ENCODE measurements around the gene CELA2B.
A peak's percentile ranks its signal among the peaks of the same experiment; 100 is the strongest.
"Not testable (repeated sequence)": the region's sequence is repeated elsewhere in the genome, so short reads cannot be mapped to it uniquely, and the experiment has no call there.

CELA2B gene

DNA sequence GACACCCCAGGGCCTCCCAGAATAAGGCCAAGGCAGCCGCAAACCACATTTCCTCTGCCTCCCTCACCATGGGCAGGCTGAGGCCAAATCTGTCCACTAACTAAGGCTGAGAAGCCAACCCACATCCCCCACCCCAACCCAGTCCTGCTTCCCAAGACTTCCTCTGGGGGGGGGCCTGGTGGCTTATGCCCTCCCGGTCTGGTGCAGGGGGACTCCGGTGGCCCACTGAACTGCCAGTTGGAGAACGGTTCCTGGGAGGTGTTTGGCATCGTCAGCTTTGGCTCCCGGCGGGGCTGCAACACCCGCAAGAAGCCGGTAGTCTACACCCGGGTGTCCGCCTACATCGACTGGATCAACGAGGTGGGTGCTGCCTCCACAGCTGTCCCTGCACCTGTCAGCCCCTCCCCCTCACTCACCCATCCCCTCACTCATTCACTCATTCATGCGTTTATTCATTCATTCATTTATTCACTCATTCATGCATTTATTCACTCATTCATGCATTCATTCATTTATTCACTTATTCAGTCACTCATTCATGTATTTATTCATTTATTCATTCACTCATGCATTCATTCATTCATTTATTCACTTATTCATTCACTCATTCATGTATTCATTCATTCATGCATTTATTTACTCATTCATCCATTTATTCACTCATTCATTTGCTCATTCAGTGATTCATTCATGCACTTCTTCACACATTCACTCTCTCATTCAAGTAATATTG, 30.3 kb upstream of the CELA2B start:
- DNase-seq = peak; percentile 48

DNA sequence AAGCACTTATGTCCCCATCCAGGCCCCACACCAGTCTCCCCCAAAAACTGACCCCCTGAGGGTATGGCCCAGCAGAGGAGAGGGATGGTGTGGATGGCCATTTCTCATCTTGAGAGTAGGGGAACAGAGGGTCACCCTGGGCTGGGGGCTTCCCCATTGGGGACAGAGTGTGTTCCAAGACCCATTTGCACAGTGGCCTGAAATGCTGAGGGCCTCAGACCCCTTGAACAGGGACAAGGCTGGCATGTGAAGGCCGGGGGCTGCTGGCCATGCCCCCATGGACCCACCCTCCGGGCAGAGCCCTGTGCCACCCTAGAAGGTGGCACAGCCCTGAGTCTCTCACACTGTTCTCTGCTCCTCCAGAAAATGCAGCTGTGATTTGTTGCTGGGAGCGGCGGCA, 29.7 kb upstream of the CELA2B start:
- DNase-seq = no peak

DNA sequence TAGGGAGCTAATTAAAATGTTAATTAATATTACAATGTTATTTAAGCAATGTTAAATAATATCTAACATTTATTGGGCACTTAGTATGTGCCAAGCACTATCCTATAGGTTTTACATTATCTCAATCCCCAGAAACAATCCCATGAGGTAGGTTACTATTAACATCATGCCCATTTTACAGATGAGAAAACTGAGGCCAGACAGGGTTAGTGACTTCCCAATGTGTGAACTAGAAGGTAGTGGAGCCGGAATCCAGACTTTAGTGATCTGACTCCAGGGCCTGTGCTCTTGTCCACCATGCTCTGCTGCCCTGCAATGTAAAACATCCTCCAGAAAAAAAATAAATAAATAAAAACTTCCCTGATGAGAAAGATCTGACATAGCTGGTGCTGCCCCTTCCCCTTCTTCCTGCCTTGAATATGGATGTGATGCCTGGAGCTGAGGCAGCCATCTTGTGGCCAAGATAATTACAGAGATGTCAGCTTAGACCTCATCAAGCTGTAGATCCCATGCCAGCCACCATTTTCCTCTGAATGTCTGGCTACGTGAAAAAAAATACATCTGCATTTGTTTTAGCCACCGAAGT, 26.9 kb upstream of the CELA2B start:
- no peak for DNase-seq

DNA sequence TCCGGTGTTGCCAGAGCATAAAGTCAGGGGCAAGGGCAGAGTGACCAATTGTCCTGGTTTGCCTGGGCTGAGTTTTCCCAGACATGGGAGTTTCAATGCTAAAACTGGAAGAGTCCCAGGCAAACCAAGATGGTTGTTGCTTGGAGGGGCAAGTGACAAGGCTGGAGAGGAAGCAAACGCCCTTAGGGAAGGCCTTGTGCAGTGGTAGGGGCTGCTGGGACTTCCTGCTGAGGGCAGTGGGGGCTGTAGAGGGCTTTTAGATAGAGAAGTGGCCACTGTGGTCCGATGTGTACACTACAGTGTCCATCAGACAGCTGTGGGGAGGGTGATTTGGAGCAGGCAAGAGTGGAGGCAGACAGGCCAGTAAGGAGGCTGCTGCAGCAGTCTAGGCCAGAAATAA, 26.3 kb upstream of the CELA2B start:
- no peak for DNase-seq

DNA sequence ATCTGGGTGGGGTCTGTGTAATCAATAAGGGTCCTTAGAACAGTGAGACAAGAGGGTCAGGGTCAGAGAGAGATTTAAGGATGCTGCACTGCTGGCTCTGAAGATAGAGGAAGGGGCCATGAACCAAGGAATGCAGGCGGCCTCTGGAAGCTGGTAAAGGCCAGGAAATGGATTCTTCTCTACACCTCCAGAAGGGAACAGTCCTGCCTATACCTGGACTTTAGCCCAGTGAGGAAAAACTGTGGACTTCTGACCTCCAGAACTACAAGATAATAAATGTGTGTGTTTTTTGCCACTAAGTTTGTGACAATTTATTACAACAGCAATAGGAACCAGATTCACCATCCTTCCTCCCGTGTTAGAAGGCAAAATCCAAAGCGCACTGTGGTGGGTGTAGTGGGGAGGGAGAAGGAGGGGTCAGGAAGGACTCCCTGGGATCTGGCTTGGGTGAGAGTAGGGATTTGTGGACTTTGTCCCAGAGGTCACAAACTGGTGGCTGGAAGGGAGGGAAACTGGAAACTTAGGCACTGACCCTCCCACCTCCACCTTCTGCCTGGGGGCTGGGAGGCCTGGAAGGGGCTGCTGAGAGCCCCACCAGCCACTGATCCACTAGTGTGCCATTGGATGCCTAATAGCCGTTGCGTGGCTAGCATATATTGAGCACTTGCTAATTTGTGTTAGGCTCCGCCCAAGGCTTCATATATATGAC, 24.7 kb upstream of the CELA2B start:
- no peak for DNase-seq

DNA sequence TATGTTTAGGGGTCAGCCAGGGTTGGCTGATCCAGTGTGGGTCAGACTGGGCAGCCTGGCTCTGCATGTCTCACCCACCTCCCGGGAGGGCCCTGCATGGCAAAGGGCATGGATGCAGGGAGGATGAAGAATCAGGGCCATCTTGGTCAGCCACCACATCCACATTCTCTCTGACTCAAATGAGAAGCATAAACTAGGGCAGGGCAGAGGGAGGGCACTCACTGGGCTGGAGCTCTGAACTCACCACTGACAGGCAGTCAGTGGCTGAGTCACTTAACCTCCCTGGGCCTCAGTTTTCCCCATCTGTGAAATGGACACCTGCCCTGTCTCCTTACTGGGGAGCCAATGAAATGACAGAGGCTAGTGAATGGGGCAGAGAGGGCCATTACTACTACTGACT, 23.7 kb upstream of the CELA2B start:
- no peak for DNase-seq

DNA sequence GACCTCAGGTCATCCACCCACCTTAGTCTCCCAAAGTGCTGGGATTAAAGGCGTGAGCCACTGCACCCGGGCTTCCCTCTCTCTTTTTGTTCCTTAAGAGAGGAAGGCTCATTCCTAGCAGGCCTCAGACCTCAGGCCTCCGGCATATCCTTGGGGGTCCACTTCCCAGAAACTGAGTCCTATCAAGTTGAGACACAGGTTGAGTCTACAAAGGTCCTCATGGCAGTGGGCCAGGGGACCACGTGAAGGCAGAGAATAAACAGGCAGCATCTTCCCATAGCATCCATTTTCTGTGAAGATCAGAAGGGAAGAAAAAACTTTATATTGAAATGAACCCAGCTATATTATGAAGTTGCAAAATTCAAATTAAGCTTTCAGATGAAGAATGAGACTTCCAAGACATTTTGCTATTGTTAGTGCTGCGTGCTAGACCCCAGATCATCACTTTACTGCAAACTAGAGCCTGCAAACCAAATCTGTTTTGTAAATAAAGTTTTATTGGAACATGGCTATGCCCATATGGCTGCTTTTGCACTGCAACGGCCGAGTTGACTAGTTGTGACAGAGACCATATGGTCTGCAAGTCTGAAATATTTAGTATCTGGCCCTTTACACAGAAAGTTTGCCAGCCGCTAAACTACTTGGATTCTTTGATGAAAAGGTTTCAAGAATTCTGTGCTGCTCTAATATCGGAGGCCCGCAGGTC, 22.9 kb upstream of the CELA2B start:
- no peak for DNase-seq

DNA sequence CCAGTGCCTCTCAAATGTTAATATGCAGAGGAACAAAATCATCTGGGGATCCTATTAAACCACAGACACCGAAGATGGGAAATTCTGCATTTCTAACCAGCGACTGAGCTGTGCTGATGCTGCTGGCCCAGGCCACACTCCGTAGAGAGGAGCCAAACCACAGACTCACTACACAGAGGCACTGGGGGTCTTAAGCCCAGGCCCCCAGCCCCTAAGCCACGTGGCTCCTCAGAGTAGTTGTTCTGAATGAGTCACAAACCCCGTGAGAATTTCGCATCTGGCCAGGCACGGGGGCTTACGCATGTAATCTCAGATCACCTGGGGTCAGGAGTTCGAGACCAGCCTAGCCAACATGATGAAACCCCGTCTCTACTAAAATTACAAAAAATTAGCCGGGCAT, 22.2 kb upstream of the CELA2B start:
- no peak for DNase-seq

DNA sequence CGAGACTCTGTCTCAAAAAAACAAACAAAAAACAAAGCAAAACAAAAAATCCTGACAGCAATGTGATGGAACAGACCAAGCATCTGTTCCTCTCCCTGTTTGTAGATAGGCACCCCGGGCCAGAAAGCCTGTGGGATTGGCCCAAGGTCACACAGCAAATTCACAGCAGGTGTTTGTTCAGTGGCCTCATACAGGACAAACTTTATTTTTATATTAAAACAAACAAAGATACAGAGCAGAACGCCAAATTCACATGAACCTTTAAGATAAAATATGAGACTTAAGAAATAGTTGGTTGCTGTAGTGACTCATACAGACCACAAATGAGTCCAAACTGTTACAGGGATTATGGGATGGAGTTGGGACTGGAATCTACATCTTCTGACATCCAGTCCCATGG, 21.6 kb upstream of the CELA2B start:
- peak; percentile 46 for DNase-seq

DNA sequence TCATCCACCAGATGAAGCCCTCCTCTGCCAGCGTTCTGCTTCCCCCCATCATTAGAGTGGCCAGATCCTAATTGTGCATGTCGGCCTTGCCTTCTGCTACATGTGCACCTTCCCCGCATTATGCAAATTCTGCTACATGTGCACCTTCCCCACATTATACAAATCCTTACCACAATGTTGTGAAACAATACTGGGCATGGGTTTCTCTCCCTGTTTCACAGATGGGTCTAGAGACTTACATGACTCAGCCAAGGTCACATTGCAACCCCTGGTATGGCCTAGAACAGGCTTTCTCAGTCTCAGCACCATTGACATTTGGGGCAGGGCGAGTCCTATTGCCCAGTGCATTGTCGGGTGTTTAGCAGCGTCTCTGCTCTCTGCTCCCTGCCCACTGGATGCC, 20.4 kb upstream of the CELA2B start:
- DNase-seq = peak; percentile 92

DNA sequence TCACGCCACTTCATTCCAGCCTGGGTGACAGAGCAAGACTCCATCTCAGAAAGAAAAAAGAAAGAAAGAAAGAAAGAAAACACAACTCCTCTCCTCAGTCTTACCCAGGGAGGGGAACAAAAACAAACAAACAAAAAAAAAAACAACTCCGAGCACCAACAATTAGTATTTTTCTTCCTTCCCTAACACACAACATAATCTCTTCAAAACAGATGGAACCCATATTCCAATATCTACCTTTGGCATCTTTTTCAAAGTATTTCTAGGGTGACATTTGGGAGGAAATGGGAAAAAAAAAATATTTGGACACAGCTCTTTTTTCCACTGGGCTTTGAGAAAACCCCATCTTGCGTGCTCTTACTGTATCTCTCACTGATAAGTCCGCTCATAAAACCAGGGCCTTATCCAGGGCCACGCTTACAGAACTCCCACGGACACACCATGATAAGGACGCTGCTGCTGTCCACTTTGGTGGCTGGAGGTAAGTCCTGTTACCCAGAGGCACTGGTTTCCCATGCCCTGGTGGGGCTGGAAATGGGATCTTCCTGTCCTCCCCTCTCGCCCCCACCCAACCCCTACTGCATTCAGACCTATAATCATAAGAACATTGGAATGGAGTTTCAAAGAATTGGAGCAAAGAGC, 19.5 kb upstream of the CELA2B start, which contains the start of gene CELA2A:
Gene CELA2A (plus strand): TSS at position 420 of the 642 bp plus-strand sequence. CDS start 22 bp downstream, at position 442.
- no peak for DNase-seq

DNA sequence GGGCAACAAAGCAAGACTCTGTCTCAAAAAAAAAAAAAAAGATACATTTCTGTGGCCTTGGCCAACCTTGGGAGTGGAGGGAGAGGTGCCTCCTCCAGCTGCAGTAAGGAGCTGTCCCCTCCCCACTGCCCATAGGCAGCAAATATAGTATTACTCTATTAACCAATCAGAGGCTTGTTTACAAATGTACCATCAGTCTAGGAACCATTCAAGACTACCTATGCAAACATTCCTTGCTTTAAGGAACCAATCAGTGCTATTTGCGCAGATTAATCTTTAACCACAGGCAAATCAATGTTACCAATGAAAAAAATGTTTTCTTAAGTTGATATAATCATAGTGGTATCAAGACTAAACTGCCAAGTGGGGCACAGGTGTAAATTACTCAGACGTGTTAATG, 18.3 kb upstream of the CELA2B start:
- DNase-seq = no peak

DNA sequence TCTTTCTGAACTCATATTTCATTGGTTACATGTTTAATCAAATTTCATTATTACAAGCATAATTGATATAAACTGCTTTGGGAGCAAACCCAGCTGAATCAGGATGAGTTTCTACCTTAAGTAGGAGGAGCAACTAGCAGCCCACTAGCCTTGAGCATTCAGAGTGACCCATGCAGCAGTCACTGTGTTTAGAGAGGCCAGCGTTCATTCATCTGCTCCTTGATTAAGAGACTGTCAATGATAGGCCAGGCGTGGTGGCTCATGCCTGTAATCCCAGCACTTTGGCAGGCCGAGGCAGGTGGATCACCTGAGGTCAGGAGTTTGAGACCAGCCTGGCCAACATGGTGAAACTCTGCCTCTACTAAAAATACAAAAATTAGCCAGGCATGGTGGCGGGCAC, 17.5 kb upstream of the CELA2B start:
- not testable (repeated sequence) for DNase-seq

DNA sequence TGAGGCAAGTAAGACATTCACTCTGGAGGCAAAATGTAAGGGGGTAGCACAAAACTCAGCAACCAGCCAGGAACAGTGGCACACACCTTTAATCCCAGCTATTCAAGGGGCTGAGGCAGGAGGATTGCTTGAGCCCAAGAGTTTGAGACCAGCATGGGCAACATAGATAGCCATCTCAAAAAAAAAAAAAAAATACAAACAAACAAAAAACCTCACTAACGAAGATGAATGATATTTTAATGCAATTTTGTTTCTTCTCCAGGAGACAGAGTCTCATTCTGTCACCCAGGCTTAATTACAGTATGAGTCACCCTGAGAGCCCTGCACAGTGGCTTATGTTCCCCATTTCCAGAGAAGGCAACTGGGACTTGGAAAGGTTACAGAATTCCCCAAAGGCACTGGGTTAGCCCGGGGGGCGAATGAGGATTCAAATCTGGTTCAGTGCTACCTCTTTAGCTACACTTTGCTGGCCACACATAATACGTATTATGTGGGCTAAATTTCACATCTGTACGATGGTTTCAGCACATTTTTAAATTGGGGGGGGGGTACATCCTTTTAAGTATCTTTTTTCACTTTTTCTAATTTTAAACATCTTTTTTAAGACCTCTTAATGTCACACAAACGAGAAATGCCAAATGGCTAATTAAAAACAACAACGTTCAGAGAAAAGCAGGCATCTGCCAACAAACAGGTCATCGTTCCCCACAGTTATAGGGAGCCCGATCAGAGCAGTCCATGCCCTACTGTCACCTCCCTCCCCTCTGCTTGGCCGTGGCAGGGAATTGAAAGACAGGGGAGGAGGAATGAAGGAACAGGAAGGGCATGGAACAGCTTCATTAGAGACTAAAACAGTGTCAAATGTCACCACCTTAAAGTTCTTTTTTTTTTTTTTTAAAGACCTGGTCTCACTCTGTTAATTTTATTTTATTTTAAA, 15.9 kb upstream of the CELA2B start:
- DNase-seq = peak; percentile 35

DNA sequence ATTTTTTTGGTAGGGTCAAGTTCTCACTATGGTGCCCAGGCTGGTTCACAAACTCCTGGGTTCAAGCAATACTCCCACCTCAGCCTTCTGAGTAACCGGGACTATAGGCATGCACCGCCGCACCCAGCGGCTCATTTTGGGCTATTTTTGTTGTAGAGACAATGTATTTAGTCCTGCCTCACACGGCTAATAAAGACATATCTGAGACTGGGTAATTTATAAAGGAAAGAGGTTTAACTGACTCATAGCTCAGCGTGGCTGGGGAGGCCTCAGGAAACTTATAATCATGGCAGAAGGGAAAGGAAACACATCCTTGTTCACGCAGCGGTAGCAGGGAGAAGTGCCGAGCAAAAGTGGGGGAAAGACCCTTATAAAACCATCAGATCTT, 15.2 kb upstream of the CELA2B start:
- DNase-seq = no peak

DNA sequence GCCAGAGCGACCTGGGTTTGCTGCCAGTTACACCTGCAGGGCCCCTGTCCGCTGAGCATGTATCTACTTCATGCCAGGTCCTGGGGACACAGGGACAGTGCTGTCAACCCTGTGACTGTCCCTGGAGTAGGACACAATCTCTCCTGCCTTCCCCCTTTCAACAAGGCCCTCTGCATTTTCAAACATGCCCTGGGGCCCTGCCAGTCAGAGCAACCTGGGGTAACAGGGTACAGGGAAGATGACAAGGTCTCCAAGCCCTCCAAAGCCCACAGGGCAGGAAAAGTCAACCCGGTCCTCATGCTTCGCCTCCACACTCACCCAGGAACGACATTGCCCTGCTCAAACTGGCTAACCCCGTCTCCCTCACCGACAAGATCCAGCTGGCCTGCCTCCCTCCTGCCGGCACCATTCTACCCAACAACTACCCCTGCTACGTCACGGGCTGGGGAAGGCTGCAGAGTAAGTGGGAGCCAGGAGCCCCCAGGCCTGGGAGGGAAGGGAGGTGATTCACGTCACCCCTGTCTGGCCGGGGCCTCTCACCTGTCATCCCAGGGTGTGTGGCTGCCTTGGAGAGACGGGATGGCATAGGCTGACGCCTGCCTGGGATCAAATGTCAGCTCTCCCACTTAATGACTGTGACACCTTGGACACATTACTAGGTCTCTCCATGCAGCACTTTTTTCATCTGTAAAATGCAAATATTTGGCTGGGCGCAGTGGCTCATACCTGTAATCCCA, 12.7 kb upstream of the CELA2B start:
- not testable (repeated sequence) for DNase-seq

DNA sequence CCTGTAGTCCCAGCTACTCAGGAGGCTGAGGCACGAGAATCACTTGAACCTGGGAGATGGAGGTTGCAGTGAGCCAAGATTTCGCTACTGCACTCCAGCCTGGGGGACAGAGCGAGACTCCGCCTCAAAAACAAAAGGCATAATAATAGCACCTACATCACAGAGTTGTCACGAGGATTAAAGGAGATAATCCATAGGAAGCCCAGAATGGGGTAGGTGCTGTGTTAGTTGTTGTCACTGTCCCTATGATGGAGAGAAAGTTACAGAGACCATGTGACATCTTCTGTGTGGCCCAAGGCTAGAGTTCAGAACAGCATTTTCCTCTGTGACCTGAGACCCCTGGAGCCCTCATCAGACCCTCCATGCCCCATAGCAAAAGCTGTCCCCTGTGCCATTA, 12.0 kb upstream of the CELA2B start:
- not testable (repeated sequence) for DNase-seq

DNA sequence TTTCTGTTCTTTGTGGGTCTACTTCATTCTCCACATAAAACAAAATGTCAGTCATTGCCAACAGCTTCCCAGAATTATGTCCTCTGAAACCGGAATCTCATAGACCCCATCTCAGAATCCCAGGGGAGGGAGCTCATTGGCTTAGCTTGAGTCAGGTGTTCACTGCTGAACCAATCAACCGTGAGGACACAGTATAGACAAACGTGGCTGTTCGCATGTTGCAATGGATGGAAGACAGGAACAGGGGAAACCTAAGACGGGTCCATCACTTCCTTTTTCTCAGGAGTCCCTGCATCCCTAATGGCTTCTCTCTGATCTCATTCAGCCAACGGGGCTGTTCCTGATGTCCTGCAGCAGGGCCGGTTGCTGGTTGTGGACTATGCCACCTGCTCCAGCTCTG, 10.2 kb upstream of the CELA2B start:
- DNase-seq = peak; percentile 66

DNA sequence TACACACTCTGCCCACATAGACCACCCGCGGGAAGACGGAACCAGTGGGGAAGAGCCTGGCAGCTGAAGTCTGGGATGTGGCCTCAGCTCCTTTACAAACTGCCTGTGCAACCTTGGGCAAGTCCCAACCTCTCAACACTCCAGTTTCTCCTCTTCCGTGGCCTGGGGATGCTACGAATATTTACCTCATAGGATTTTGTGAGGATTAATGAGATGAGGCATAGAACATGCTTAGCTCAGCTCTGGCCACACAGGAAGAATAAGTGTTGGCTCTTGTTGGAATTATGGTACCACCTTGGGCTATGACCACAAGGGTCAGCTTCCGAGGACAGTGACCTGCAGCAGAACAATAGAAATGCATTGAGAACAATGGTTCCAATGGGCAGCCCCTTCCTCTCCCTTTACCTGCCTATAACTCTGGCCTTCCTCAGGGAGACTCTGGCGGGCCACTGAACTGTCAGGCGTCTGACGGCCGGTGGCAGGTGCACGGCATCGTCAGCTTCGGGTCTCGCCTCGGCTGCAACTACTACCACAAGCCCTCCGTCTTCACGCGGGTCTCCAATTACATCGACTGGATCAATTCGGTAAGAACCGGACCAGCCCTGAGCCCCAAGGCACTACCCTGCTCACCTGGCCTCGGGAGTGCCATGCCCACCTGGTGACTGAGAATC, 8.8 kb upstream of the CELA2B start:
- DNase-seq = not testable (repeated sequence)

DNA sequence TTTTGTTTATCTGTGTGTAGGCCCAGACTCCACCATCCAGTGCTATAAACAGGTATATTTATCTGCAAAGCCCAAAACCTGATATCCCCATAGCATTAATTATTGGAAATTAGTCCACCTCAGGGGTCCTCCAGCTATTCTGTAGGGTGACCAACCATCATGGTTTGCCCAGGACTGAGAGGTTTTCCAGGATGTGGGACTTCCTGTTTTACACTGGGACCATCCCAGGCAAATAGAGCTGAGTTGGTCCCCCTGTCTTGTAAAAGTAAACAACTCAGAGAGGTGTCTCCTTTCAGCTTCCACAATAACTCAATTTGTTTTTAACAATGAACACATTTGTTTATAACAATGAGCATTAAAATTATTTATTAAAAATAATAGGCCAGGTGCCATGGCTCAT, 7.8 kb upstream of the CELA2B start:
- no peak for DNase-seq

DNA sequence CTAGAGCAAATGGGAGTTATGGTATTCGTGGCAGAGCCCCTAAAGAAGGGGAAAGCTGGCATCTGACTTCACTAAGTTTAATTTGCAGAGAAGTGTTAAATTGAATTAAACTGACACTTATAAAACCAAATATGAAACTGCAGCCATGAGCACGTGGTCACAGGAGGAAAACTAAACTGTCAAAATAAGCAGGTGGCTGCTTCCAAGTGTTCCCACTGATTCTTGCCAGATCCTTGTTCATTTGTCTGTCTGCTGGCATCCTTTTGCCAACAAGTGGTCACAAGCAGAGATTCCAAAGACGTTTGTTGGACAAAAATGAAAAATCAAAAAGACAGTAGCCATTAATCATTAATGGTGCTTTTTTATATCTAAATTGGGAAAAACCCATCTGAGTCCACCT, 6.5 kb upstream of the CELA2B start:
- DNase-seq = no peak
